IMR-90 (cell line): ENCODE data around the gene FAF1. TPM values are rescaled to one million over a fixed set of nuclear protein-coding genes. Genes with fewer than 3 reads are reported as not detected.

ENCODE experiments used
- ATAC-seq: fragments of 200-7000 bp; cut with Tn5 transposase; 2 replicates; pipeline ENCODE4 v1.9.1; 2020; ENCODE audit warnings: low read depth, mild to moderate bottlenecking, moderate library complexity
- BruUV-seq: library from RNA; stranded (reverse); fragments of 400-500 nt; replicated peaks from 2 replicates; lab custom pipeline; 2021; lab: Mats Ljungman, UMichigan
- CTCF ChIA-PET: fragments of 300-600 bp; formaldehyde crosslinking; extraction: SDS; loops from one replicate; lab custom pipeline; 2021; ENCODE audit warnings: antibody characterized with exemption; lab: Yijun Ruan, JAX
- POLR2A ChIA-PET: fragments of 300-600 bp; sonication (Branson Sonifier 250); formaldehyde crosslinking; loops from one replicate; lab custom pipeline; 2022; ENCODE audit warnings: antibody characterized with exemption; ENCODE audit not compliant: unreplicated experiment; lab: Charles Lee
- DNase-seq: peaks from one replicate; pipeline ENCODE4 v3.0.0; 2013
- H2AFZ ChIP-seq: replicated peaks from 2 replicates; pipeline ENCODE3; 2013; ENCODE audit warnings: low read length, mild to moderate bottlenecking; ENCODE audit not compliant: poor library complexity
- H2AK5ac ChIP-seq: 2 replicates; pipeline ENCODE4 v1.6.1; 2013; ENCODE audit warnings: low read depth, low read length, inconsistent platforms
- H2AK9ac ChIP-seq: replicated peaks from 2 replicates; pipeline ENCODE3; 2013; ENCODE audit warnings: mild to moderate bottlenecking, low read depth, low read length, moderate library complexity; ENCODE audit not compliant: poor library complexity
- H2BK120ac ChIP-seq: 2 replicates; pipeline ENCODE4 v1.6.1; 2013; ENCODE audit warnings: low read depth, low read length, inconsistent platforms
- H2BK15ac ChIP-seq: 3 replicates; pipeline ENCODE4 v1.6.1; 2013; ENCODE audit warnings: low read depth, low read length, inconsistent platforms
- H2BK20ac ChIP-seq: 2 replicates; pipeline ENCODE4 v1.6.1; 2013; ENCODE audit warnings: low read depth, mild to moderate bottlenecking, inconsistent platforms, low read length, moderate library complexity
- H2BK5ac ChIP-seq: 2 replicates; pipeline ENCODE4 v1.6.1; 2013; ENCODE audit warnings: mild to moderate bottlenecking, low read depth, low read length, inconsistent platforms; ENCODE audit not compliant: poor library complexity, severe bottlenecking
- H3K14ac ChIP-seq: replicated peaks from 2 replicates; pipeline ENCODE4 v1.6.1; 2013; ENCODE audit warnings: low read depth, low read length, inconsistent platforms
- H3K18ac ChIP-seq: 2 replicates; pipeline ENCODE4 v1.6.1; 2013; ENCODE audit warnings: low read depth, low read length, control low read depth
- H3K23ac ChIP-seq: 2 replicates; pipeline ENCODE4 v1.6.1; 2013; ENCODE audit warnings: low read depth, low read length, inconsistent platforms
- H3K27ac ChIP-seq: 2 replicates; pipeline ENCODE4 v1.5.1; 2013; ENCODE audit warnings: mild to moderate bottlenecking, control low read depth, low read length; ENCODE audit not compliant: insufficient read depth
- H3K27me3 ChIP-seq: 2 replicates; pipeline ENCODE4 v1.6.1; 2013; ENCODE audit warnings: low read length; ENCODE audit not compliant: control insufficient read depth, insufficient read depth
- H3K36me3 ChIP-seq: 2 replicates; pipeline ENCODE4 v1.6.1; 2013; ENCODE audit warnings: low read length, mixed read lengths; ENCODE audit not compliant: control insufficient read depth, insufficient read depth
- H3K4ac ChIP-seq: 2 replicates; pipeline ENCODE4 v1.6.1; 2013; ENCODE audit warnings: low read depth, low read length, inconsistent platforms
- H3K4me1 ChIP-seq: 2 replicates; pipeline ENCODE4 v1.6.1; 2013; ENCODE audit warnings: low read length, mixed read lengths; ENCODE audit not compliant: control insufficient read depth, insufficient read depth
- H3K4me2 ChIP-seq: 2 replicates; pipeline ENCODE4 v1.6.1; 2013; ENCODE audit warnings: low read depth, mild to moderate bottlenecking, control low read depth, low read length, moderate library complexity
- H3K4me3 ChIP-seq: 2 replicates; pipeline ENCODE4 v1.5.1; 2013; ENCODE audit warnings: low read depth, mild to moderate bottlenecking, control low read depth, low read length, moderate library complexity; ENCODE audit not compliant: insufficient read depth
- H3K56ac ChIP-seq: 2 replicates; pipeline ENCODE4 v1.6.1; 2013; ENCODE audit warnings: low read length, inconsistent platforms; ENCODE audit not compliant: insufficient read depth; ENCODE audit errors: extremely low read depth
- H3K79me1 ChIP-seq, 2 experiments: 2 replicates each; pipeline ENCODE4 v1.6.1; 2013; ENCODE audit warnings: low read length in 2 of 2, inconsistent platforms in 1 of 2, low read depth in 1 of 2
- H3K9ac ChIP-seq: 2 replicates; pipeline ENCODE4 v1.6.1; 2013; ENCODE audit warnings: low read depth, low read length, control low read depth
- H3K9me1 ChIP-seq: 2 replicates; pipeline ENCODE4 v1.6.1; 2013; ENCODE audit warnings: low read length, inconsistent platforms; ENCODE audit not compliant: insufficient read depth
- H3K9me3 ChIP-seq: 2 replicates; pipeline ENCODE4 v1.6.1; 2013; ENCODE audit warnings: low read length; ENCODE audit not compliant: control insufficient read depth, insufficient read depth
- H4K20me1 ChIP-seq: 2 replicates; pipeline ENCODE4 v1.6.1; 2013; ENCODE audit warnings: low read length, inconsistent platforms; ENCODE audit not compliant: insufficient read depth
- H4K5ac ChIP-seq: 2 replicates; pipeline ENCODE4 v1.6.1; 2013; ENCODE audit warnings: mild to moderate bottlenecking, low read depth, low read length, control low read depth
- H4K8ac ChIP-seq, 2 experiments: 2 replicates each; pipeline ENCODE4 v1.6.1; 2013; ENCODE audit warnings: low read depth in 2 of 2, low read length in 2 of 2, control low read depth in 1 of 2, inconsistent platforms in 1 of 2
- H4K91ac ChIP-seq: 2 replicates; pipeline ENCODE4 v1.6.1; 2013; ENCODE audit warnings: low read depth, low read length, inconsistent platforms; ENCODE audit not compliant: insufficient read depth
- RFX5 ChIP-seq: IDR thresholded peaks from 2 replicates; pipeline ENCODE4 v1.8.0; 2012; ENCODE audit warnings: low read depth, mild to moderate bottlenecking, low read length, moderate library complexity
- WGBS, 2 experiments: methylation state at CpG; one replicate each; pipeline versions ENCODE4 v1.1.5 to v1.1.7; 2013; ENCODE audit warnings: missing lambda C conversion rate in 2 of 2; ENCODE audit not compliant: insufficient read length in 1 of 2; ENCODE audit errors: extremely low coverage in 2 of 2; 5-methylcytosine and 5-hydroxymethylcytosine counted together
- dilution Hi-C: fragments of 300-500 bp; cut with HindIII; formaldehyde crosslinking; loops from one replicate; pipeline ENCODE4 v1.14.3; 2018; ENCODE audit warnings: low sequenced_read_pairs; ENCODE audit not compliant: unreplicated experiment
- in situ Hi-C: fragments of 300-500 bp; cut with MboI; formaldehyde crosslinking; loops from 3 replicates; pipeline ENCODE4 v1.14.3; 2019; ENCODE audit warnings: low sequenced_read_pairs, inconsistent platforms, mixed read lengths
- intact Hi-C: fragments of 100-400 bp; cut with micrococcal nuclease; formaldehyde crosslinking; loops from 2 replicates; pipeline ENCODE4 v1.10.0; 2022
- polyA plus RNA-seq, 3 experiments: library from polyadenylated mRNA; depleted of rRNA; stranded (reverse); fragments of >200 nt; gene quantifications; 2 replicates each; pipeline ENCODE4 v1.2.3, GENCODE V29; 2012; ENCODE audit warnings: low replicate concordance in 1 of 3
- total RNA-seq: library from RNA; depleted of rRNA; stranded (reverse); fragments of >200 nt; gene quantifications from 2 replicates; pipeline ENCODE4 v1.2.3, GENCODE V29; 2012

The FAF1 gene
- total and polyA plus RNA-seq, 2 of the 4 experiments (the other 2 are of a cell fraction): 18.8 to 72.9 TPM

DNA sequence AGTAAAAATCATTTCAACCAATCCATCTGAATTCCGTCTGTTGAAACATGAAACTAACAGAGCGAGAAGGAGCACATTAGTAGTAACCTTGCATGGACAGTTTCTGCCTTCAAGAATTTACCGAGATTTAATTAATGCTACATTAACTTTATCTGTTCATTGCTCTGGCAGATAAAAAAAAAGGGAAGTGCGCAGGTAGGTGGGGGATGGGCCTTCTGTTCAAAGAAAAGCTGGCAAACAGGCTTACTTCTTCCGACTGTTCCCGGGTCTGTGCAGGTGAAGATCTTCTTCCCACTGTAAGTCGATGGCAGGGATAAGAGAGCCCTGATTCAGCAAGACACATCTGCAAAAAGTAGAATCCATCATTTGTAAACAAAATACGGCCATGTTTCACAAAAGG is 364.2 kb downstream of the FAF1 start:
- Histone ChIP-seq H4K20me1 (no peaks in the 10 kb centered on the region), H3K36me3 (0 out of 2 replicates have a peak, but pooled peaks cover 2% of the 10 kb centered on the region), H3K4ac (no peak overlapping the region), H3K23ac (no peak overlapping the region), H3K9me1 (0 out of 2 replicates have a peak, but pooled peaks cover 4% of the 10 kb centered on the region), H2AFZ (no peak overlapping the region), H2AK9ac (no peak overlapping the region), H4K8ac (no peak overlapping the region), H2AK5ac (no peak overlapping the region), H4K5ac (no peak overlapping the region), H3K4me2 (no peak overlapping the region), H3K9ac (no peak overlapping the region), H3K9me3 (no peaks in the 10 kb centered on the region), H3K27ac (no peak overlapping the region), H2BK15ac (no peak overlapping the region), H3K27me3 (no peaks in the 10 kb centered on the region), H3K4me3 (no peak overlapping the region), H2BK120ac (no peak overlapping the region), H2BK5ac (no peak overlapping the region), H3K18ac (no peak overlapping the region), H4K91ac (no peak overlapping the region), H2BK20ac (no peak overlapping the region), H3K56ac (no peak overlapping the region), H3K4me1 (no peaks in the 10 kb centered on the region), H3K14ac (no peak overlapping the region), H3K79me1 (no peaks in the 10 kb centered on the region)
- no peak for TF ChIP-seq RFX5
- CTCF ChIA-PET: no interaction called here
- POLR2A ChIA-PET: no interaction called here
- BruUV-seq: no TSS peak
- dilution Hi-C loops (no loop called here), in situ Hi-C loops (no loop called here), intact Hi-C loops (no loop called here)
- DNase-seq (no peak), ATAC-seq (no peak)
- WGBS, 2 experiments: 100% methylated on average over 1 of the region's 8 CpGs; no CpG with 5 or more reads in 1 of the 2 experiments
